Lung (tissue), 12 donors: Measurements from ENCODE around the gene NTN1. TPM values are rescaled to one million over a fixed set of nuclear protein-coding genes. Genes with fewer than 3 reads are reported as not detected.
"Not testable (repeated sequence)": the region's sequence is repeated elsewhere in the genome, so short reads cannot be mapped to it uniquely, and the experiment has no call there.

ENCODE experiments used
- ATAC-seq: fragments of 200-7000 bp; cut with Tn5 transposase; one replicate; pipeline ENCODE4 v1.9.1; 2020; ENCODE audit warnings: moderate number of reproducible peaks; ENCODE audit not compliant: insufficient read depth, low FRiP score
- DNase-seq, 3 donors: peaks; one replicate each; pipeline ENCODE4 v3.0.0-alpha.2; 2013 to 2017
- H3K27ac ChIP-seq, 2 donors: one replicate each; pipeline ENCODE4 v1.5.1; 2013; ENCODE audit warnings: mild to moderate bottlenecking in 2 of 2, moderate library complexity in 2 of 2, control low read depth in 1 of 2, inconsistent platforms in 1 of 2, low read depth in 1 of 2, low read length in 1 of 2
- H3K27me3 ChIP-seq, 3 donors: one replicate each; pipeline ENCODE4 v1.5.1; 2013; ENCODE audit warnings: low read length in 2 of 3; ENCODE audit not compliant: control insufficient read depth in 3 of 3, insufficient read depth in 3 of 3
- H3K36me3 ChIP-seq, 4 donors: one replicate each; pipeline ENCODE4 v1.5.1; 2013; ENCODE audit warnings: low read length in 4 of 4, mild to moderate bottlenecking in 1 of 4, moderate library complexity in 1 of 4; ENCODE audit not compliant: control insufficient read depth in 4 of 4, insufficient read depth in 4 of 4
- H3K4me1 ChIP-seq, 5 donors: one replicate each; pipeline ENCODE4 v1.5.1; 2013; ENCODE audit warnings: low read length in 5 of 5, mild to moderate bottlenecking in 2 of 5, moderate library complexity in 1 of 5; ENCODE audit not compliant: control insufficient read depth in 5 of 5, insufficient read depth in 5 of 5
- H3K4me3 ChIP-seq: one replicate; pipeline ENCODE4 v1.5.1; 2013; ENCODE audit warnings: mild to moderate bottlenecking, control low read depth, moderate library complexity
- H3K9ac ChIP-seq, 2 donors: one replicate each; pipeline ENCODE4 v1.5.1; 2013; ENCODE audit warnings: low read length in 2 of 2, control low read depth in 1 of 2; ENCODE audit not compliant: insufficient read depth in 1 of 2
- H3K9me3 ChIP-seq, 4 donors: one replicate each; pipeline ENCODE4 v1.5.1; 2013; ENCODE audit warnings: low read length in 3 of 4, mild to moderate bottlenecking in 1 of 4, moderate library complexity in 1 of 4; ENCODE audit not compliant: control insufficient read depth in 4 of 4, insufficient read depth in 3 of 4
- WGBS, 2 donors: extraction: QIAGEN DNeasy Blood & Tissue Kit; methylation state at CpG; one replicate each; pipeline ENCODE4 v1.1.7; 2013; 5-methylcytosine and 5-hydroxymethylcytosine counted together
- polyA plus RNA-seq, 2 donors: library from polyadenylated mRNA; stranded (reverse); fragments of 200-250 nt; gene quantifications; one replicate each; pipeline ENCODE4 v1.2.1, GENCODE V29; 2013
- total RNA-seq, 2 donors: library from RNA; depleted of rRNA in 1 of 2; stranded (reverse); fragments of >200 nt in 1 of 2; gene quantifications; one replicate each; pipeline ENCODE4 v1.2.1, GENCODE V29; 2014 to 2021
- TF ChIP-seq, protein P1 (sequence below): IDR thresholded peaks from 2 replicates; pipeline ENCODE4 v1.5.1; 2012; ENCODE audit warnings: mild to moderate bottlenecking; ENCODE audit errors: control extremely low read depth, extremely low read depth
- donor health status: control.
- donor health status: control.
- donor health status: Bipolar disorder and iron deficiency.
- donor health status: healthy.
- donor health status: DM: yes; HTN: yes; CAD: no.

NTN1 gene
- total and polyA plus RNA-seq, 4 donors: 3.6 to 17.1 (median 7.8) TPM

- Histone ChIP-seq H3K27me3 (no peaks in the 10 kb centered on the region), H3K9ac (no peak overlapping the region), H3K36me3 (no peaks in the 10 kb centered on the region), H3K4me1 (no peaks in the 10 kb centered on the region), H3K27ac (no peak overlapping the region), H3K4me3 (no peak overlapping the region), H3K9me3 (peaks cover 0 to 3% (median 0%) of the 10 kb centered on the region in 4 donors)
- ATAC-seq: no peak
- no peak for DNase-seq
- 93% methylated on average over 1 of the region's 1 CpG for WGBS, 2 donors
- TF ChIP-seq, protein P1, sequence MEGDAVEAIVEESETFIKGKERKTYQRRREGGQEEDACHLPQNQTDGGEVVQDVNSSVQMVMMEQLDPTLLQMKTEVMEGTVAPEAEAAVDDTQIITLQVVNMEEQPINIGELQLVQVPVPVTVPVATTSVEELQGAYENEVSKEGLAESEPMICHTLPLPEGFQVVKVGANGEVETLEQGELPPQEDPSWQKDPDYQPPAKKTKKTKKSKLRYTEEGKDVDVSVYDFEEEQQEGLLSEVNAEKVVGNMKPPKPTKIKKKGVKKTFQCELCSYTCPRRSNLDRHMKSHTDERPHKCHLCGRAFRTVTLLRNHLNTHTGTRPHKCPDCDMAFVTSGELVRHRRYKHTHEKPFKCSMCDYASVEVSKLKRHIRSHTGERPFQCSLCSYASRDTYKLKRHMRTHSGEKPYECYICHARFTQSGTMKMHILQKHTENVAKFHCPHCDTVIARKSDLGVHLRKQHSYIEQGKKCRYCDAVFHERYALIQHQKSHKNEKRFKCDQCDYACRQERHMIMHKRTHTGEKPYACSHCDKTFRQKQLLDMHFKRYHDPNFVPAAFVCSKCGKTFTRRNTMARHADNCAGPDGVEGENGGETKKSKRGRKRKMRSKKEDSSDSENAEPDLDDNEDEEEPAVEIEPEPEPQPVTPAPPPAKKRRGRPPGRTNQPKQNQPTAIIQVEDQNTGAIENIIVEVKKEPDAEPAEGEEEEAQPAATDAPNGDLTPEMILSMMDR: no peak
These were observed 72.9 kb downstream of the NTN1 start for GRCh38 chr17:9094193-9094592.

DNA sequence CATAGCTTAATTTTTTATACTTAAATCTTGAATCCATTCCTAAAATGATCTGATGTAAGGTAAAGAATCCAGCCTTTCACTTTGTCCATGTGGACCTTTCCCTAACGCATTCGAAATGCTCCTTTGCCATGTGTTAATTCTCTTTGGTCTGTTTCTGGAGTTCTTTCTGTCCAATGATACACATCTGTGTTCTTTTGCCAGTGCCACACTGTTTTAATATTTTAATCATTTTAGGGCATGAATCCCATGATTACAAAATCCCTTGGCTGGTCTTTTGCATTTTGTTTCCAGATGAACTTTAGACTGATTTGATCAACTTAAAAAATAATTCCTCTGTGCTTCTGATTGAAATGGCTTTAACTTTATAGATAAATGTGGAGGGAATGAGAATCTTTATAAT, 74.1 kb downstream of the NTN1 start:
- Histone ChIP-seq H3K27me3 (no peaks in the 10 kb centered on the region), H3K4me1 (no peaks in the 10 kb centered on the region), H3K4me3 (no peak overlapping the region), H3K27ac (no peak overlapping the region), H3K9ac (no peak overlapping the region), H3K36me3 (no peaks in the 10 kb centered on the region), H3K9me3 (peaks cover 0 to 3% (median 0%) of the 10 kb centered on the region in 4 donors)
- DNase-seq: no peak
- 71 to 87% methylated on average over 2 of the region's 2 CpGs for WGBS, 2 donors
- no peak for ATAC-seq
- TF ChIP-seq, protein P1: no peak

- no peaks in the 10 kb centered on the region for H3K27me3 ChIP-seq
- H3K9ac ChIP-seq: no peak overlapping the region
- H3K27ac ChIP-seq: no peak overlapping the region
- WGBS, 2 donors: 78 to 85% methylated on average over 6 of the region's 6 CpGs
- ATAC-seq (no peak), DNase-seq (peak in 1 of 3 donors; percentile 22)
- no peaks in the 10 kb centered on the region for H3K36me3 ChIP-seq
- no peaks in the 10 kb centered on the region for H3K4me1 ChIP-seq
- no peak overlapping the region for H3K4me3 ChIP-seq
- TF ChIP-seq, protein P1: no peak
- peaks cover 0 to 4% (median 0%) of the 10 kb centered on the region in 4 donors for H3K9me3 ChIP-seq
These were observed 77.0 kb downstream of the NTN1 start for GRCh38 chr17:9098242-9098825.

DNA sequence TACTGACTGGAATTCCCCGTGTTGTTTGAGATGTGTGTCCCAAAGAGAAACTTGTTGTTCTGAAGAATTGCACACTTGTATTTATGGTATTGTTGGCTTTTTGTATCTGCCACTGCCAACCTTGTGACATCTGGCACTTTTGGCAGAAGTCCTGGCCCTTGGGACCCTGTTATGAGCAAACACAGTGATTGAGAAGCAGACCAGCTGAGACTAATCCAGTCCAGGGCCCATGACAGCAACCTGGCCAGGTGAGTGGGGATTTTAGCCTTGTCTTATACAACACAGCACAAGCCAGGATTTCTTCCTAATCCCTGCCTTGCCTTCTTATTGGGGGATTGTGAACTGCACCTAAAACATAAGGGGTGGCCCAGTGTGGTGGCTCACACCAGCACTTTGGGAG, 80.0 kb downstream of the NTN1 start:
- Histone ChIP-seq H3K27ac (no peak overlapping the region), H3K36me3 (no peaks in the 10 kb centered on the region), H3K9me3 (peaks cover 0 to 4% (median 0%) of the 10 kb centered on the region in 4 donors), H3K4me1 (no peaks in the 10 kb centered on the region), H3K27me3 (no peaks in the 10 kb centered on the region), H3K9ac (no peak overlapping the region), H3K4me3 (no peak overlapping the region)
- TF ChIP-seq, protein P1: no peak
- no peak for DNase-seq
- ATAC-seq: no peak
- 88% methylated on average over 1 of the region's 1 CpG for WGBS, 2 donors

DNA sequence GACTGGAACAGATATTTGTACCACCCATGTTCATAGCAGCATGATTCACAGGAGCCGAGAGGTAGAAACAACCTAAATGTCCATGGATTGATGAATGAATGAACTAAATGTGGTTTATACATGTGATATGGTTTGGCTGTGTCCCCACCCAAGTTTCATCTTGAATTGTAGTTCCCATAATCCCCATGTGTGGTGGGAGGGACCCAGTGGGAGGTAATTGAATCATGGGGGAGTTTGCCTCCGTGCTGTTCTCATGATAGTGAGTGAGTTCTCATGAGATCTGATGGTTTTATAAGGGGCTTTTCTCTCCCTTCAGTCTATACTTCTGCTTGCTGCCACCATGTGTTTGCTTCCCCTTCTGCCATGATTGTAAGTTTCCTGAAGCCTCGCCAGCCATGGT, 81.9 kb downstream of the NTN1 start:
- not testable (repeated sequence) for DNase-seq, H3K27ac ChIP-seq, H3K4me3 ChIP-seq, H3K9me3 ChIP-seq, H3K36me3 ChIP-seq, H3K9ac ChIP-seq, ATAC-seq, H3K27me3 ChIP-seq, H3K4me1 ChIP-seq
- 83 to 95% methylated on average over 3 of the region's 3 CpGs for WGBS, 2 donors
